NOMO-1 treated with dmso at 0.1 percent for 144 hours (cell line): ENCODE data around the gene CEP95.
A peak's percentile ranks its signal among the peaks of the same experiment; 100 is the strongest.
"Not testable (repeated sequence)": the region's sequence is repeated elsewhere in the genome, so short reads cannot be mapped to it uniquely, and the experiment has no call there.

Source experiments
- DNase-seq: peaks from one replicate; lab custom pipeline; 2025; ENCODE audit not compliant: unreplicated experiment; lab: John Stamatoyannopoulos, UW

Gene CEP95

DNA sequence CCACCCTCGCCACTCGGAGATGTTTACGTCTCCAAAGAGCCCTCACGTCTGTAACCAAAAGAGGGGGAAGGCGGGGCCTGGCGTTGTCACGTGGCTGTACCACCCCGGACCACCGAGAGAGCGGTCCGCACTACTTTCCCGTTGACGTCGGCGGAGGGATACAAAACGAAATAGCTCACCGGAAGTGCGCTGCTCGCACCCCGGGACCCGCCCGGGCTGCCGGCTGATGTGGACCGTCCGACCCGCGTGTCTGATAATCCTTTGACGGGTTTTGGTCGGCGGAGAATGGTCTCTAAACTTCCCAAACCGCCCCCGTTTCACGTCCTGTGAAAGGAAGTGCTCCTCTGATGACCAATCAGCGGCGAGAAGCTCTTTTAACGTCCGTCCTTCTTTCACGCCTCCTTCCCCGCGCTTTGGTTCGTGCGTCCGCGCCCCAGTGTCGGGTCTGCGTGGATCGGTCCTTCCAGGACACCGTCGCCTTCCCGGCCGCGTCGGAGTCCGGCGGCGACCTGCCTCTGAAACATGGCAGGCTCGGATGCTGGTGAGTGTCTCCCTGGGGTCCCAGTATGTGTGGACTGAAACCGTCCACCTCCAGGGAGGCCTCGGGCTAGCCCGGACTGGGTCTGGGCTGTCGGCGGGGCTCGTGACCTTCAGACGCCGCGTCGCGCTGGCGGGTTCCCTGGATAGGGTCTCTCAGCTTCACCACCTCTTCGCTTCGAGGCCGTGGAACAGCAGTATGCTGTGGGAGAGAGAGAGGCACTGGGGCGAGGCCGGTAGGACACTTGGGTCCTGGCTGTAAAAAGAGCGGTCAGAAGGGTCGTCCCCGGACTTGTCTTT is at the start of gene CEP95:
Gene CEP95, plus strand, starts transcription at position 402 of the 837 bp plus-strand sequence. Its CDS starts 121 bp downstream, at position 523.
- DNase-seq = peak; percentile 88

GRCh38 chr17:64457156-64457555 is 49.6 kb upstream of the CEP95 start:
- no peak for DNase-seq

- no peak for DNase-seq
Observed at GRCh38 chr17:64458756-64459155, 48.0 kb upstream of the CEP95 start.

DNA sequence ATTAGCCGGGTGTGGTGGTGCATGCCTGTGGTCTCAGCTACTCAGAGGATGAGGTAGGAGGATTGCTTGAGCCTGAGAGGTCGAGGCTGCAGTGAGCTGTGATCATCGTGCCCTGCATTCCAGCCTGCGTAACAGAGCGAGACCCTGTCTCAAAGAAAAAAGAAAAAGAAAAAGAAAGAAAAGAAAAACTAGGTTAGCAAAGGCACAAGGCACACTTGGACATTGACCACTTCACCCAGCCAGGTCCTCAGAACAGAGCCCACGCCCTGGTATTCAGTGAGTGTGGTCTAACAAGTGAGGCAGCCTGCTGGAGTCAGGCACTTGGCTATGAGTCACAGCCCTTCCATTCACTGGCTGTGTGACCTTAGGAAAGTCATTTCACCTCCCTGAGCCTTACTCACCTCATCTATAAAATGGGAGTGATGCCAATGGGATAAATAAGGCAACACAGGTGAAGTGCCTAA is 47.5 kb upstream of the CEP95 start:
- DNase-seq = no peak

DNA sequence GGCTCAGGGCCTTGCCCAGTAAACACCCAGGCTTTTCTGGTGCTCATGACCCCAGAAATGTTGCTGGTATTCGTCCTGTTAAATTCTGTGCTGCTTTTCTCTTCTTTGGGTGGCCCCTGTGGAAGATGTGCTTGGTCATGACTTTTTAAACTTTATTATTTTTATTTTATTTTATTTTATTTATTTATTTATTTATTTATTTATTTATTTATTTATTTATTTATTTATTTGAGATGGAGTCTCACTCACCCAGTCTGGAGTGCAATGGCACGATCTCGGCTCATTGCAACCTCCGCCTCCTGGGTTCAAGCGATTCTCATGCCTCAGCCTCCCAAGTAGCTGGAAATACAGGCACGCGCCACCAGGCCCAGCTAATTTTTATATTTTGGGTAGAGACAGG is 47.0 kb upstream of the CEP95 start:
- not testable (repeated sequence) for DNase-seq

- no peak for DNase-seq
Observed at GRCh38 chr17:64460955-64461354, 45.8 kb upstream of the CEP95 start.

DNA sequence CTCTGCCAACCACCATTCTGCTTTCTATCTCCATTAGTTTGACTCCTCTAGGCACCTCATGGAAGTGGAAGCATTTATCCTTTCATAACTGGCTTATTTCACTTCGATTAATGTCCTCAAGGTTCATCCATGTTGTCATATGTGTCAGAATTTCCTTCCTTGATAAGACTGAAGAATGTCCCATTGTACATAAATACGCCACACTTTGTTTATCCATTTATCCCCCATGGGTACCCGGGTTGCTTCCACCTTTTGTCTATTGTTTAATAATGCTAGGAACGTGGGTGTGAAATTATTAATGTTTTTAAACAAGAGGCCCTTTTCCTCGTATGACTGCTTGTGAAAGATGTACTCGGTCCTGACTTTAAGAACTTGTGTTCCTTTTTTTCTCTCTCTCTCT is 45.0 kb upstream of the CEP95 start:
- no peak for DNase-seq

DNA sequence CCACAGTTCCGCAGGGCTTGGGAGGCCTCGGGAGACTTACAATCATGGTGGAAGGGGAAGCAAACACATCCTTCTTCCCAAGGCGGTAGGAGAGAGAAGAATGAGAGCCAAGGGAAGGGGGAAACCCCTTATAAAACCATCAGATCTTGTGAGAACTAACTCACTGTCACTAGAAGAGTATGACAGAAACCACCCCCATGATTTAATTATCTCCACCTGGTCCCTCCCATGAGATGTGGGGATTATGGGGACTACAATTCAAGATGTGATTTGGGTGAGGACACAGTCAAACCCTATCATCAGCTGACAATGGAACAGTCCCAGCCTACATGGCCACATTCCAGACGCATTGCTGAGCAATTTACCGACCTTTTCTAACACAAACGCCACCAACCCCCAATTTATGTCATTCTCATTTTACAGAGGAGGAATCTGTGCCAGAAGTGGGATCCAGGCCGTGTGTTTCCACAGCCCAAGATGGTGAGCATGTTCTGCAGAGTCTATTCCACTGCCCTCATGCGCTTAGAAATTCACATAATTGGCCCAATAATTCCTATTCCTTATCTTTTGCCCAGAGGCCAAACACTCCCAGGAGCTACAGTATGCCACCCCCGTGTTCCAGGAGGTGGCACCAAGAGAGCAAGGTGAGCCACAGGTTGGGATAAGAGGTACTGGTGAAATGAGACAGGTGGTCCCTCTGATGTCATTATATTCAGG is 40.6 kb upstream of the CEP95 start:
- DNase-seq = no peak

DNA sequence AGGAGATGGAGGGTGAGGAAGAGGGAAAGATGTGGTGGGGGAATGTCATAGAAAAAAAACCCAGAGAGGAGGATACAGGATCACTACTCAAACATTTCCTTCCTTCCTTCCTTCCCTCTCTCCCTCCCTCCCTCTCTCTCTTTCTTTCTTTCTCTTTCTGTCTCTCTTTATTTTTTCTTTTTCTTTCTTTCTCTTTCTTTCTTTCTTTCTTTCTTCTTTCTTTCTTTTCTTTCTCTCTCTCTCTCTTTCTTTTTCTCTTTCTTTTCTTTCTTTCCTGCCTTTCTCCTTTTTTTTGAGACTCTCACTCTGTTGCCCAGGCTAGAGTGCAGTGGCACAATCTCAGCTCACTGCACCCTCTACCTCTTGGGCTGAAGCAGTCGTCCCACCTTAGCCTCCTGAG is 39.9 kb upstream of the CEP95 start:
- DNase-seq = not testable (repeated sequence)

- no peak for DNase-seq
Observed at GRCh38 chr17:64470625-64471024, 36.2 kb upstream of the CEP95 start.

GRCh38 chr17:64471440-64471839 is 35.3 kb upstream of the CEP95 start:
- DNase-seq = no peak

- no peak for DNase-seq
Observed at GRCh38 chr17:64472564-64472963, 34.2 kb upstream of the CEP95 start.

- DNase-seq = no peak
Observed at GRCh38 chr17:64477849-64478248, 28.9 kb upstream of the CEP95 start.

- no peak for DNase-seq
Observed at GRCh38 chr17:64480951-64481350, 25.8 kb upstream of the CEP95 start.

DNA sequence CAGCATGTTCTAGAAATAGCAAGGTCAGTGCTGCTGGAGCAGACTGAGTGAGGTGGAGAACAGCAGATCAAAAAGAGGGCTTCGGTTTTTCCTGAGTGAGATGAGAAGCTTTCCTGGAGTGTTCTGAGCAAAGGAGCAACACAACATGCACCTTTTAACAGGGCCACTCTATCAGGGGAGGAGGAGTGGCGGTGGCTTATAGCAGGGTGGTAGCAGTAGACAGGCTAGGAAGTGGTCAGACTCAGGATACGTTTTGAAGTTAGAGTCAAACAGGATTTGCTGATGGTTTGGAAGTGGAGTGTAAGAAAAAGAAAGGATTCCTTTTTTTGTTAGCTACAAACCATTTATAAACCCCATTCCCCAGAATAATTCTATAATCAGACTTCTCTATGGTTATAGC is 22.4 kb upstream of the CEP95 start:
- no peak for DNase-seq

- no peak for DNase-seq
Observed at GRCh38 chr17:64488301-64488700, 18.5 kb upstream of the CEP95 start.

DNA sequence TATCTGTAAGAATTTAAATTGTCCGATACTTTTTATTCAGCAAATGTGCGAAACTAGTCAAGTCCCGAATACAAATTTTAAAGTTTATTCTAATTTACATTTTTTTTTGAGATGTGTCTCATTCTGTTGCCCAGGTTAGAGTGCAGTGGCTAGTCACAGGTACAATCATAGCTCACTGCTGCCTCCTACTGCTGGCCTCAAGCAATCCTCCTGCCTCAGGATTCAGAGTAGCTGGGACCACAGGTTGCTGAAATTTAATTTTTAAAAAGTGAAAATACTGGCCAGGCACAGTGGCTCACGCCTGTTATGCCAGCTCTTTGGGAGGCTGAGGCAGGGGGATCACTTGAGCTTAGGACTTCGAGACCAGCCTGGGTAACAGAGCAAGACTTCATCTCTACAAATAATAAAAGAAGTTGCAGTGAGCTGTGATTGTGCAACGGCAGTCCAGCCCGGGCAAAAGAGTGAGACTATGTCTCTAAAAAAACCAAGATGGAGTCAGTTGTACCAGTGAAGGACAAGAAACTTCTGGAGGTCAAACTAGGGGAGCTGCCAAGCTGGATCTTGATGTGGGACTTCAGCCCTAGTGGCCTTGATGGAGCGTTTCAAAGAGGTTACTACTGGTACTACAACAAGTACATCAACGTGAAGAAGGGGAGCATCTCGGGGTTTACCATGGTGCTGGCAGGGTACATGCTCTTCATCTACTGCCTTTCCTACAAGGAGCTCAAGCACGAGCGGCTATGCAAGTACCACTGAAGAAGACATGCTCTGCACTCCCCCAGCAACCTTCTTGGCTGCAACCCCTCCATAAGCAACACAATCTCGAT is 15.5 kb upstream of the CEP95 start:
- DNase-seq = peak; percentile 36

GRCh38 chr17:64491994-64492393 is 14.8 kb upstream of the CEP95 start:
- no peak for DNase-seq

DNA sequence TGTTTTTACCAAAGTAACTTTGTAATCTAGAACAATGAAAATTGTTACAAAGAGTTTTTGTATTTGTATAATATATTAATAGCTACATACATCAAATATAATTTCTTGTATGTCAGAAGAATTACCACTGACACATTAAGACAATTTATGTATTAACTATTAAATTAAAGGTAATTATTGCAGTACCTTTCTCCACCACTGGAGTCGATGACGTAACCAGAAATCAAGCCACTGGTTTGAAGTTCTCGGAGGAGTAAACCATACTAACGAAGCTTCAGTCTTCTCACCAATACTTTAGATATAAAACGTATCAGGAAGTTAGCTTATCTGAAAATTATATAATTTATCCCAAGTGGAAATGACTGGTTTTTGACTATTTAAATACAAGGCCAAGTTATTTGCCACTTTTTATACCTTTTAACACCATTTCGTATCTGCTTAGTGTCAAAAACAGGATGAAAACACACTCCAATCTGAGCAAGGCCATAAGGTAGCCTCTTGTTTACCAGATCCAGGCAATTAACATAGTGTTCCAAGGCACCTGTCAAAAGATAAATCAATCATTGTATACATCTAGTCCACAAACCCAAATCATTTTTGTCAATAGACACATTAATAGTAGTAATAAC is 14.2 kb upstream of the CEP95 start:
- no peak for DNase-seq

- DNase-seq = no peak
Observed at GRCh38 chr17:64494121-64494520, 12.7 kb upstream of the CEP95 start.

GRCh38 chr17:64495300-64495699 is 11.5 kb upstream of the CEP95 start:
- DNase-seq = not testable (repeated sequence)
